A549 (cell line): Measurements from ENCODE around the gene UBA52. TPM values are rescaled to one million over a fixed set of nuclear protein-coding genes. Genes with fewer than 3 reads are reported as not detected.
"Not testable (repeated sequence)": the region's sequence is repeated elsewhere in the genome, so short reads cannot be mapped to it uniquely, and the experiment has no call there.

Experiments
- ATAC-seq, 2 experiments: fragments of 200-7000 bp in 1 of 2; fragments of >200 bp in 1 of 2; cut with Nextera tagmentation in 1 of 2; cut with Tn5 transposase in 1 of 2; 3 replicates each; pipeline versions ENCODE4 v1.8.0 to v1.9.1; 2018 to 2020; ENCODE audit warnings: mild to moderate bottlenecking in 1 of 2, moderate library complexity in 1 of 2
- CTCF ChIA-PET: fragments of 300-600 bp; sonication (Branson Sonifier 250); formaldehyde crosslinking; extraction: SDS; loops from one replicate; lab custom pipeline; 2021; ENCODE audit warnings: antibody characterized with exemption, inconsistent platforms; lab: Yijun Ruan, JAX
- POLR2A ChIA-PET: fragments of 350-600 bp; formaldehyde crosslinking; extraction: SDS; loops from one replicate; lab custom pipeline; 2021; ENCODE audit warnings: antibody characterized with exemption, inconsistent platforms; lab: Yijun Ruan, JAX
- DNase-seq, 2 experiments: peaks; one replicate each; pipeline versions ENCODE4 v3.0.0 to v3.0.0-alpha.2; 2011 to 2016; ENCODE audit warnings: low read depth in 1 of 2, low spot score in 1 of 2
- FAIRE-seq: peaks from 2 replicates; lab custom pipeline; 2011; peaks lifted over from hg19 to GRCh38; lab: Jason Lieb, UNC
- H3K27ac ChIP-seq, 2 experiments: fragments of >200 bp; sonication (Bioruptor Twin); formaldehyde crosslinking; 3 replicates each; pipeline ENCODE4 v1.5.1; 2016 to 2017
- H3K4me1 ChIP-seq: fragments of >200 bp; sonication (Bioruptor Twin); formaldehyde crosslinking; 3 replicates; pipeline ENCODE4 v1.6.1; 2016
- H3K4me2 ChIP-seq: fragments of >200 bp; sonication (Bioruptor Twin); formaldehyde crosslinking; 3 replicates; pipeline ENCODE4 v1.6.1; 2016
- H3K4me3 ChIP-seq: fragments of >200 bp; sonication (Bioruptor Twin); formaldehyde crosslinking; 3 replicates; pipeline ENCODE4 v1.5.1; 2016
- H3K9me3 ChIP-seq: fragments of >200 bp; sonication (Bioruptor Twin); formaldehyde crosslinking; 3 replicates; pipeline ENCODE4 v1.6.1; 2016
- ATOH8 ChIP-seq: fragments of 250-450 bp; sonication (Bioruptor Pico); IDR thresholded peaks from 2 replicates; pipeline ENCODE4 v1.5.0; 2020; ENCODE audit warnings: low read depth, mild to moderate bottlenecking, moderate library complexity
- BHLHE40 ChIP-seq: IDR thresholded peaks from 2 replicates; pipeline ENCODE4 v1.6.1; 2012; ENCODE audit warnings: low read depth, low read length, inconsistent platforms
- CBX2 ChIP-seq: fragments of 200-600 bp; sonication (generic); IDR thresholded peaks from 2 replicates; pipeline ENCODE4 v1.6.1; 2016; ENCODE audit warnings: low read depth, mild to moderate bottlenecking, borderline replicate concordance
- E2F6 ChIP-seq: IDR thresholded peaks from 2 replicates; pipeline ENCODE4 v1.6.1; 2012; ENCODE audit warnings: low read depth, borderline replicate concordance
- FOSL2 ChIP-seq, 2 experiments: fragments of 450-650 bp in 1 of 2; fragments of >200 bp in 1 of 2; sonication (Bioruptor Twin) in 1 of 2; formaldehyde crosslinking; IDR thresholded peaks; 2 replicates each; pipeline versions ENCODE4 v1.5.0 to v1.6.1; 2016 to 2020; ENCODE audit warnings: mild to moderate bottlenecking in 1 of 2, moderate library complexity in 1 of 2
- FOXS1 ChIP-seq: fragments of 250-450 bp; sonication (Bioruptor Pico); IDR thresholded peaks from 2 replicates; pipeline ENCODE4 v1.5.0; 2020; ENCODE audit warnings: mild to moderate bottlenecking, moderate library complexity
- HMGXB4 ChIP-seq: fragments of 250-450 bp; sonication (Bioruptor Pico); IDR thresholded peaks from 2 replicates; pipeline ENCODE4 v1.5.0; 2021; ENCODE audit warnings: mild to moderate bottlenecking, moderate library complexity, borderline replicate concordance
- JUNB ChIP-seq: fragments of >200 bp; sonication (Bioruptor Twin); formaldehyde crosslinking; IDR thresholded peaks from 2 replicates; pipeline ENCODE4 v1.6.1; 2016
- KDM1A ChIP-seq: fragments of 200-600 bp; sonication (generic); IDR thresholded peaks from 2 replicates; pipeline ENCODE4 v1.6.1; 2016; ENCODE audit warnings: low read depth, mild to moderate bottlenecking
- MAFK ChIP-seq: fragments of 450-650 bp; IDR thresholded peaks from 2 replicates; pipeline ENCODE4 v1.6.1; 2014; ENCODE audit not compliant: partially characterized antibody
- NFE2L2 ChIP-seq: fragments of 150-350 bp; conservative IDR thresholded peaks from 2 replicates; pipeline ENCODE4 v1.6.1; 2014; ENCODE audit warnings: low read length
- NR3C1 ChIP-seq: fragments of >200 bp; sonication (Bioruptor Twin); formaldehyde crosslinking; IDR thresholded peaks from 3 replicates; pipeline ENCODE4 v1.6.1; 2017
- PHF8 ChIP-seq: fragments of 200-600 bp; sonication (generic); IDR thresholded peaks from 2 replicates; pipeline ENCODE4 v1.6.1; 2016; ENCODE audit warnings: low read depth, mild to moderate bottlenecking, antibody characterized with exemption, moderate library complexity, borderline replicate concordance
- POLR2A ChIP-seq: IDR thresholded peaks from 2 replicates; pipeline ENCODE4 v1.6.1; 2012; ENCODE audit warnings: mild to moderate bottlenecking, low read length
- POLR2AphosphoS2 ChIP-seq: conservative IDR thresholded peaks from 2 replicates; pipeline ENCODE4 v1.6.1; 2012; ENCODE audit warnings: low read length, improper control_type of control experiment, inconsistent platforms
- RCOR1 ChIP-seq: fragments of 150-350 bp; IDR thresholded peaks from 2 replicates; pipeline ENCODE4 v1.6.1; 2014; ENCODE audit warnings: antibody characterized with exemption, low read length, low read depth
- REST ChIP-seq: fragments of 200-600 bp; sonication (generic); IDR thresholded peaks from 2 replicates; pipeline ENCODE4 v1.6.1; 2016; ENCODE audit warnings: antibody characterized with exemption, mild to moderate bottlenecking, moderate library complexity
- RFX5 ChIP-seq: fragments of 450-650 bp; IDR thresholded peaks from 2 replicates; pipeline ENCODE4 v1.7.1; 2014; ENCODE audit warnings: antibody characterized with exemption, mild to moderate bottlenecking, moderate library complexity
- RNF2 ChIP-seq: fragments of 200-600 bp; sonication (generic); IDR thresholded peaks from 2 replicates; pipeline ENCODE4 v1.6.1; 2016; ENCODE audit warnings: low read depth, mild to moderate bottlenecking, antibody characterized with exemption, moderate library complexity, borderline replicate concordance
- USF2 ChIP-seq: fragments of 450-650 bp; IDR thresholded peaks from 2 replicates; pipeline ENCODE4 v1.6.1; 2014; ENCODE audit warnings: antibody characterized with exemption
- ZC3H11A ChIP-seq: fragments of 450-650 bp; IDR thresholded peaks from 2 replicates; pipeline ENCODE4 v1.6.1; 2014; ENCODE audit warnings: antibody characterized with exemption, mild to moderate bottlenecking
- WGBS: methylation state at CpG from one replicate; pipeline ENCODE4 v1.1.6; 2017; ENCODE audit errors: missing lambda C conversion rate; 5-methylcytosine and 5-hydroxymethylcytosine counted together
- polyA plus RNA-seq, 4 experiments: library from polyadenylated mRNA; depleted of rRNA in 3 of 4; stranded (reverse); fragments of >200 nt; fragmentation: RNase III in 1 of 4; extraction: RNeasy Plus Mini Kit Qiagen cat#74134 plus additional on column Dnase treatment in 1 of 4; gene quantifications; 2 replicates in 3 of 4; 3 replicates in 1 of 4; pipeline ENCODE4 v1.2.3, GENCODE V29; 2011 to 2017

UBA52 gene
- polyA plus RNA-seq, 2 of the 4 experiments (the other 2 are of a cell fraction) = 888 to 942 TPM

GRCh38 chr19:18599485-18599884 is 27.8 kb downstream of the UBA52 start:
- WGBS = 61% methylated on average over 7 of the region's 20 CpGs
- CTCF ChIA-PET = interaction anchor here (0.6 to 3.8 kb wide), 5 partner anchors 9 to 248 kb away, joined by 3 to 13 read pairs (median 3); partner anchors contain the start of genes REX1BD and TMEM59L
- DNase-seq (no peak), FAIRE-seq (no peak), ATAC-seq (no peak)
- Histone ChIP-seq H3K27ac (no peak overlapping the region), H3K4me2 (no peak overlapping the region), H3K9me3 (no peaks in the 10 kb centered on the region), H3K4me3 (no peak overlapping the region), H3K4me1 (no peaks in the 10 kb centered on the region)
- POLR2A ChIA-PET = no interaction called here
- TF ChIP-seq MAFK = no peak
- no peak for TF ChIP-seq E2F6
- no peak for TF ChIP-seq HMGXB4 (CRISPR knock-in tag)
- no peak for TF ChIP-seq RNF2
- no peak for TF ChIP-seq NFE2L2
- no peak for TF ChIP-seq RCOR1
- no peak for TF ChIP-seq FOSL2 (IDR thresholded peaks at IDR 0.05)
- TF ChIP-seq FOSL2 (CRISPR knock-in tag; IDR thresholded peaks at IDR 0.05) = no peak
- no peak for TF ChIP-seq USF2
- no peak for TF ChIP-seq POLR2A
- TF ChIP-seq BHLHE40 = no peak

GRCh38 chr19:18600692-18601397 is 29.2 kb downstream of the UBA52 start:
- WGBS = 86% methylated on average over 15 of the region's 15 CpGs
- H3K4me3 ChIP-seq, FAIRE-seq, H3K9me3 ChIP-seq, ATAC-seq, H3K4me1 ChIP-seq, POLR2A ChIA-PET, DNase-seq, H3K4me2 ChIP-seq, H3K27ac ChIP-seq: not testable (repeated sequence)
- CTCF ChIA-PET = interaction anchor here (3.8 kb wide), 1 partner anchor 246 kb away, joined by 13 read pairs; no protein-coding TSS in a partner anchor

- TF ChIP-seq KDM1A = no peak
- TF ChIP-seq PHF8 = no peak
- TF ChIP-seq FOXS1 (CRISPR knock-in tag) = no peak
- TF ChIP-seq REST = no peak
- TF ChIP-seq POLR2AphosphoS2 = no peak
- no peak for TF ChIP-seq RFX5
- no peak for TF ChIP-seq CBX2
- no peak for TF ChIP-seq NR3C1
- TF ChIP-seq ATOH8 (CRISPR knock-in tag) = no peak
- TF ChIP-seq JUNB = no peak
- TF ChIP-seq ZC3H11A = no peak
- TF ChIP-seq, all 56 proteins: peak for 0
- 92% methylated on average over 4 of the region's 4 CpGs for WGBS
- ChIA-PET CTCF (interaction anchor here (1.5 kb wide), 1 partner anchor 139 kb away, joined by 4 read pairs; no protein-coding TSS in a partner anchor), POLR2A (no interaction called here)
- Histone ChIP-seq H3K9me3 (no peaks in the 10 kb centered on the region), H3K4me2 (no peak overlapping the region), H3K4me1 (peaks cover 4% of the 10 kb centered on the region; the same call in 1 of the 3 replicates), H3K4me3 (no peak overlapping the region), H3K27ac (no peak overlapping the region)
- no peak for FAIRE-seq
- ATAC-seq = no peak
- DNase-seq = no peak
These were observed 30.2 kb downstream of the UBA52 start for GRCh38 chr19:18601875-18602274.
